ENCODE results near the gene GABBR2. TPM values are rescaled to one million over a fixed set of nuclear protein-coding genes. Genes with fewer than 3 reads are reported as not detected.

GABBR2 gene
- total and polyA plus RNA-seq, 9 of the 15 experiments (the other 6 are each of a cell fraction or from before 2014, with no cell fraction given), result 0.15 to 1.9 (median 0.32) TPM

DNA sequence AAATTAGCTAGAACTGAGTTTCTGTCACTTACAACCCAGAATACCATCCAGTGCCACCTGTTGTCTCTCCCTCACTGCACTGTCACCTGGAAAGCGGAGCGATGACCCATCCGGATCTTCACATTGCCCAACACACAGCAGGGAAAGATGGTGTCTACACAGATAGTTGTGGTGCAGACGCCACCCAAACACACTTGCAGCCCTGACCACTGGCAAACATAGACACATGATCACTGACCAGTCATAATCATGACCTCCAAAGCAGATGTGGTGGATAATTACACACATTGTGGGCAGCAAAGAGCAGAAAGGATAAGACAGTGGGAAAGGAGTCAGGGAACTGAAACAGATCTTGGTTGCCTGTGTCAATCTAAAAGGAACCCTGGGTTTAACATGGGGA, 64.7 kb downstream of the GABBR2 start (continued):
- TF ChIP-seq FOXA3 (CRISPR knock-in tag; conservative IDR thresholded peaks at IDR 0.05 in 1 of 2, IDR thresholded peaks at IDR 0.05 in 1 of 2) (peak in 1 of 2 experiments; percentile 51; a peak in 1 of 4 replicates), SMAD4 (CRISPR knock-in tag; conservative IDR thresholded peaks at IDR 0.05) (peak; percentile 60), ZNF699 (CRISPR knock-in tag; IDR thresholded peaks at IDR 0.05; ENCODE audit: insufficient replicate concordance) (no peak)

DNA sequence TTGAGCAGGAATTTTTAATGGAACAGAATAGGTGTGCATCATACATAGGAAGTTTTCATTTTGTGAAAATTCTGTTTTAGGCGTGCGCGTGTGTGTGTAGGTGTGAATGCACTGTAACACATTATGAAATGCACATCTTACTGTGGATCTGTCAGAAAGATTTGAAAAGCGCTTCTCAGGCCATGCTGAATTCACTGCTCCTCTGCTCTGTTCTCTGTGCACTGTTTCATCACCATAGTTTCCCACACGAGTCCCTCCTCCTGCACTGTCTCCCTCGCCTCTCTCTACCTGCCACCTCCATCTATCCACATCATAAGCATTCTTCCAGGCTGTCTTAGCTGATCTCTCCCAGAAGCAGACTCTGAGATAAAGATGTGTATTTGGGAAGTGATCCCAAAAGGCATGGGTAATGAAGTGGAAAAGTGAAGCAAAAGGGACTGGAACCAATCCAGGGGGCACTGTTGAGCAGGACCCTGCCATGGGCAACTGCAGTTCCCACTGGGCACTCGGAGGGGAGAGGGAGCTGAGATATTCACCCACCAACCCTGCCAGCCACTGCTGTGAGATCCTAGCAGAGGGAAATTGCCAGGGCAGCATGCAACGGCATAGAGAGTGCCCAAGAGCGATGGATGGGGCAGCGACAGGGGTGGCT, 65.9 kb downstream of the GABBR2 start:
- no peaks in the 10 kb centered on the region for H3K9me1 ChIP-seq (ENCODE audit: control insufficient read depth, insufficient read depth, low read length)
- ChIA-PET CTCF (ENCODE audit: low intra/inter-chr PET ratio) (no interaction called here), POLR2A (interaction anchor here (0.7 to 1.0 kb wide), 3 partner anchors 12 to 88 kb away, joined by 4 to 6 read pairs (median 5); no protein-coding TSS in a partner anchor)
- DNase-seq (ENCODE audit: extremely low read depth in 1 of 4, low spot score in 3 of 4), result peak in 1 of 4 experiments; percentile 16
- in situ Hi-C loops (cut with MboI) (no loop called here), intact Hi-C loops (cut with micrococcal nuclease) (no loop called here)
- WGBS (ENCODE audit: insufficient coverage, low coverage, missing lambda C conversion rate), result 42% methylated on average over 10 of the region's 10 CpGs
- TF ChIP-seq RBM25 (IDR thresholded peaks at IDR 0.05; ENCODE audit: low read depth, low read length, severe bottlenecking), result no peak
- TF ChIP-seq, protein P1, sequence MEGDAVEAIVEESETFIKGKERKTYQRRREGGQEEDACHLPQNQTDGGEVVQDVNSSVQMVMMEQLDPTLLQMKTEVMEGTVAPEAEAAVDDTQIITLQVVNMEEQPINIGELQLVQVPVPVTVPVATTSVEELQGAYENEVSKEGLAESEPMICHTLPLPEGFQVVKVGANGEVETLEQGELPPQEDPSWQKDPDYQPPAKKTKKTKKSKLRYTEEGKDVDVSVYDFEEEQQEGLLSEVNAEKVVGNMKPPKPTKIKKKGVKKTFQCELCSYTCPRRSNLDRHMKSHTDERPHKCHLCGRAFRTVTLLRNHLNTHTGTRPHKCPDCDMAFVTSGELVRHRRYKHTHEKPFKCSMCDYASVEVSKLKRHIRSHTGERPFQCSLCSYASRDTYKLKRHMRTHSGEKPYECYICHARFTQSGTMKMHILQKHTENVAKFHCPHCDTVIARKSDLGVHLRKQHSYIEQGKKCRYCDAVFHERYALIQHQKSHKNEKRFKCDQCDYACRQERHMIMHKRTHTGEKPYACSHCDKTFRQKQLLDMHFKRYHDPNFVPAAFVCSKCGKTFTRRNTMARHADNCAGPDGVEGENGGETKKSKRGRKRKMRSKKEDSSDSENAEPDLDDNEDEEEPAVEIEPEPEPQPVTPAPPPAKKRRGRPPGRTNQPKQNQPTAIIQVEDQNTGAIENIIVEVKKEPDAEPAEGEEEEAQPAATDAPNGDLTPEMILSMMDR (IDR thresholded peaks at IDR 0.05 in 2 of 3, conservative IDR thresholded peaks at IDR 0.05 in 1 of 3; ENCODE audit: insufficient read depth in 2 of 3, low read depth in 1 of 3, low read length in 3 of 3), result peak; percentile 29 to 57 (median 31); a peak in 4 of 6 replicates
- peak; percentile 47; the same call in 2 of the 3 replicates for ATAC-seq
- peaks cover 0 to 13% of the 10 kb centered on the region in 2 experiments; a peak in 2 of 5 replicates for H3K4me1 ChIP-seq (replicated peaks in 1 of 2; ENCODE audit: control insufficient read depth in 2 of 2, insufficient read depth in 2 of 2, low read length in 2 of 2)
- peak overlapping the region; percentile 61; the same call in 1 of the 2 replicates for H2AFZ ChIP-seq (ENCODE audit: low read depth, low read length)
- no TSS peak for BruUV-seq (replicated peaks)
- FAIRE-seq, result no peak
- H3K4me3 ChIP-seq, result no peak overlapping the region
- no peaks in the 10 kb centered on the region for H3K9me3 ChIP-seq (replicated peaks; ENCODE audit: control insufficient read depth, insufficient read depth, low read depth, low read length)
- H3K27ac ChIP-seq (ENCODE audit: extremely low read depth, low read depth, low read length), result no peak overlapping the region
- no peaks in the 10 kb centered on the region for H4K20me1 ChIP-seq (replicated peaks; ENCODE audit: control insufficient read depth, insufficient read depth, low read length)
- no peak overlapping the region for H3K4me2 ChIP-seq (ENCODE audit: insufficient read depth, low read length)
- H3K79me2 ChIP-seq (ENCODE audit: control insufficient read depth, insufficient read depth, low read length), result no peaks in the 10 kb centered on the region
- H3K36me3 ChIP-seq (ENCODE audit: control insufficient read depth, insufficient read depth, low read length), result no peaks in the 10 kb centered on the region
- no peak overlapping the region for H3K9ac ChIP-seq (ENCODE audit: insufficient read depth in 1 of 2, low read depth in 2 of 2, low read length in 2 of 2)
- H3K27me3 ChIP-seq (ENCODE audit: control insufficient read depth in 2 of 2, insufficient read depth in 2 of 2, low read length in 2 of 2), result peaks cover 12 to 37% of the 10 kb centered on the region in 2 experiments

All from K562 (cell line).